Neural progenitor cell (in vitro differentiated cells): ENCODE measurements around the gene FGF2.

Experiments
- CTCF ChIP-seq: fragments of 200-600 bp; sonication (generic); IDR thresholded peaks from 2 replicates; pipeline ENCODE4 v1.5.1; 2017; ENCODE audit warnings: antibody characterized with exemption, mild to moderate bottlenecking
- EZH2 ChIP-seq: fragments of 200-600 bp; sonication (generic); IDR thresholded peaks from 2 replicates; pipeline ENCODE4 v1.6.1; 2017; ENCODE audit warnings: antibody characterized with exemption, mild to moderate bottlenecking, moderate library complexity

GRCh38 chr4:122882857-122883735 lies 56.5 kb downstream of the FGF2 start:
- TF ChIP-seq CTCF = no peak
- no peak for TF ChIP-seq EZH2
